K562 (cell line): Measurements from ENCODE around the gene ANKRD13B. TPM values are rescaled to one million over a fixed set of nuclear protein-coding genes. Genes with fewer than 3 reads are reported as not detected.

Experiments
- CREB3L1 ChIP-seq: fragments of 450-650 bp; IDR thresholded peaks from 2 replicates; pipeline ENCODE4 v1.6.1; 2014; ENCODE audit warnings: low read depth, mild to moderate bottlenecking, moderate library complexity, borderline replicate concordance
- CREBBP ChIP-seq: IDR thresholded peaks from one replicate; pipeline ENCODE4 v1.6.1; 2012; ENCODE audit warnings: low read depth, mild to moderate bottlenecking, control low read depth, inconsistent platforms, low read length
- EZH2 ChIP-seq: IDR thresholded peaks from 2 replicates; pipeline ENCODE4 v1.6.1; 2012; ENCODE audit warnings: low read depth, mild to moderate bottlenecking, inconsistent platforms, low read length, borderline replicate concordance
- FUS ChIP-seq: fragments of 200-400 bp; formaldehyde crosslinking; optimal IDR thresholded peaks from 2 replicates; pipeline ENCODE3; 2017; ENCODE audit warnings: low read depth, low read length
- HDAC3 ChIP-seq: fragments of 450-650 bp; IDR thresholded peaks from 2 replicates; pipeline ENCODE4 v1.6.1; 2018; ENCODE audit warnings: borderline replicate concordance, mild to moderate bottlenecking, moderate library complexity; ENCODE audit not compliant: partially characterized antibody
- KLF1 ChIP-seq: fragments of 450-650 bp; IDR thresholded peaks from 2 replicates; pipeline ENCODE4 v1.6.1; 2016; ENCODE audit warnings: missing genetic modification characterization, missing compliant biosample characterization
- MEIS2 ChIP-seq: fragments of 450-650 bp; IDR thresholded peaks from 2 replicates; pipeline ENCODE4 v1.6.1; 2014; ENCODE audit warnings: mild to moderate bottlenecking; ENCODE audit not compliant: partially characterized antibody
- NR2F6 ChIP-seq: fragments of 450-650 bp; formaldehyde crosslinking; IDR thresholded peaks from 2 replicates; pipeline ENCODE4 v1.4.0; 2020; ENCODE audit warnings: mild to moderate bottlenecking
- POLR3A ChIP-seq: IDR thresholded peaks from 2 replicates; pipeline ENCODE4 v1.6.1; 2011; ENCODE audit warnings: borderline replicate concordance, mild to moderate bottlenecking, moderate library complexity; ENCODE audit not compliant: insufficient read length, insufficient read depth; ENCODE audit errors: extremely low read depth
- POU5F1 ChIP-seq: fragments of 150-350 bp; IDR thresholded peaks from 2 replicates; pipeline ENCODE4 v1.6.1; 2014; ENCODE audit warnings: borderline replicate concordance, low read length, low read depth, mild to moderate bottlenecking; ENCODE audit not compliant: partially characterized antibody
- STAG1 ChIP-seq: sonication (generic); formaldehyde crosslinking; IDR thresholded peaks from 2 replicates; pipeline ENCODE4 v1.5.0; 2020; ENCODE audit warnings: missing genetic modification reagents, borderline replicate concordance
- TOE1 ChIP-seq, 2 experiments: fragments of 450-650 bp in 1 of 2; sonication (generic) in 1 of 2; formaldehyde crosslinking in 1 of 2; IDR thresholded peaks; 2 replicates each; pipeline versions ENCODE4 v1.7.1 to v1.8.0; 2016 to 2022; ENCODE audit warnings: borderline replicate concordance in 2 of 2, mild to moderate bottlenecking in 2 of 2, antibody characterized with exemption in 1 of 2, inconsistent platforms in 1 of 2, low read depth in 1 of 2, missing genetic modification reagents in 1 of 2, moderate library complexity in 1 of 2
- XRCC3 ChIP-seq: fragments of 450-650 bp; IDR thresholded peaks from 2 replicates; pipeline ENCODE4 v1.6.1; 2017; ENCODE audit warnings: mild to moderate bottlenecking, moderate library complexity
- ZBTB1 ChIP-seq: sonication (generic); formaldehyde crosslinking; IDR thresholded peaks from 2 replicates; pipeline ENCODE4 v1.8.1; 2023; ENCODE audit warnings: missing genetic modification reagents, low read depth, mild to moderate bottlenecking, borderline replicate concordance
- ZNF224 ChIP-seq: sonication (generic); formaldehyde crosslinking; IDR thresholded peaks from 2 replicates; pipeline ENCODE4 v1.8.0; 2022; ENCODE audit warnings: mild to moderate bottlenecking, missing genetic modification reagents
- ZNF57 ChIP-seq: fragments of 450-650 bp; formaldehyde crosslinking; IDR thresholded peaks from 2 replicates; pipeline ENCODE4 v1.4.0; 2020; ENCODE audit warnings: mild to moderate bottlenecking, moderate library complexity
- polyA plus RNA-seq, 8 experiments: library from polyadenylated mRNA; depleted of rRNA in 4 of 8; stranded (reverse) in 5 of 8; unstranded in 3 of 8; fragments of >200 nt; fragmentation: Nextera tagmentation in 2 of 8; fragmentation: Illumina TruSeq in 1 of 8; extraction: Ambion mirVana in 2 of 8; extraction: Trizol in 1 of 8; gene quantifications; 2 replicates each; pipeline versions ENCODE4 v1.2.1 to v1.2.3, GENCODE V29; 2011 to 2014; ENCODE audit warnings: inconsistent platforms in 1 of 8, missing spikeins in 1 of 8
- total RNA-seq, 7 experiments: library from RNA; depleted of rRNA in 6 of 7; stranded (reverse); fragments of >200 nt in 6 of 7; fragmentation: Illumina TruSeq in 2 of 7; extraction: Trizol in 2 of 7; gene quantifications; 2 replicates each; pipeline versions ENCODE4 v1.2.1 to v1.2.3, GENCODE V29; 2011 to 2021; ENCODE audit warnings: low replicate concordance in 1 of 7
- TF ChIP-seq, protein P1 (sequence below): fragments of 450-650 bp; formaldehyde crosslinking; IDR thresholded peaks from 2 replicates; pipeline ENCODE4 v1.4.0; 2020; ENCODE audit warnings: mild to moderate bottlenecking, mixed read lengths
- TF ChIP-seq, protein P2 (sequence below): sonication (generic); formaldehyde crosslinking; IDR thresholded peaks from 2 replicates; pipeline ENCODE4 v1.8.0; 2022; ENCODE audit warnings: mild to moderate bottlenecking, missing genetic modification reagents
- TF ChIP-seq, protein P3 (sequence below): fragments of 250-450 bp; sonication (Bioruptor Pico); IDR thresholded peaks from 2 replicates; pipeline ENCODE4 v1.5.0; 2020; ENCODE audit warnings: mild to moderate bottlenecking

The ANKRD13B gene
- total and polyA plus RNA-seq, 9 of the 15 experiments (the other 6 are each of a cell fraction or from before 2014, with no cell fraction given), result 0.15 to 28.1 (median 4.6) TPM

GRCh38 chr17:29579866-29580771, 12.8 kb upstream of the ANKRD13B start (continued):
- peak; percentile 65; the same call in 1 of the 2 replicates for TF ChIP-seq STAG1 (CRISPR knock-in tag)
- TF ChIP-seq, protein P1, sequence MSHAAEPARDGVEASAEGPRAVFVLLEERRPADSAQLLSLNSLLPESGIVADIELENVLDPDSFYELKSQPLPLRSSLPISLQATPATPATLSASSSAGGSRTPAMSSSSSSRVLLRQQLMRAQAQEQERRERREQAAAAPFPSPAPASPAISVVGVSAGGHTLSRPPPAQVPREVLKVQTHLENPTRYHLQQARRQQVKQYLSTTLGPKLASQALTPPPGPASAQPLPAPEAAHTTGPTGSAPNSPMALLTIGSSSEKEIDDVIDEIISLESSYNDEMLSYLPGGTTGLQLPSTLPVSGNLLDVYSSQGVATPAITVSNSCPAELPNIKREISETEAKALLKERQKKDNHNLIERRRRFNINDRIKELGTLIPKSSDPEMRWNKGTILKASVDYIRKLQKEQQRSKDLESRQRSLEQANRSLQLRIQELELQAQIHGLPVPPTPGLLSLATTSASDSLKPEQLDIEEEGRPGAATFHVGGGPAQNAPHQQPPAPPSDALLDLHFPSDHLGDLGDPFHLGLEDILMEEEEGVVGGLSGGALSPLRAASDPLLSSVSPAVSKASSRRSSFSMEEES (CRISPR knock-in tag), result no peak
- TF ChIP-seq, protein P2, sequence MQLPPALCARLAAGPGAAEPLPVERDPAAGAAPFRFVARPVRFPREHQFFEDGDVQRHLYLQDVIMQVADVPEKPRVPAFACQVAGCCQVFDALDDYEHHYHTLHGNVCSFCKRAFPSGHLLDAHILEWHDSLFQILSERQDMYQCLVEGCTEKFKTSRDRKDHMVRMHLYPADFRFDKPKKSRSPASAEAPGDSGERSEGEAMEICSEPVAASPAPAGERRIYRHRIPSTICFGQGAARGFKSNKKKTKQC (CRISPR knock-in tag), result no peak
- no peak for TF ChIP-seq NR2F6
- no peak for TF ChIP-seq TOE1 (IDR thresholded peaks at IDR 0.05; ENCODE audit: borderline replicate concordance)
- TF ChIP-seq TOE1 (CRISPR knock-in tag; IDR thresholded peaks at IDR 0.05; ENCODE audit: borderline replicate concordance, low read depth), result no peak
- TF ChIP-seq ZNF57 (CRISPR knock-in tag), result no peak
- TF ChIP-seq, protein P3, sequence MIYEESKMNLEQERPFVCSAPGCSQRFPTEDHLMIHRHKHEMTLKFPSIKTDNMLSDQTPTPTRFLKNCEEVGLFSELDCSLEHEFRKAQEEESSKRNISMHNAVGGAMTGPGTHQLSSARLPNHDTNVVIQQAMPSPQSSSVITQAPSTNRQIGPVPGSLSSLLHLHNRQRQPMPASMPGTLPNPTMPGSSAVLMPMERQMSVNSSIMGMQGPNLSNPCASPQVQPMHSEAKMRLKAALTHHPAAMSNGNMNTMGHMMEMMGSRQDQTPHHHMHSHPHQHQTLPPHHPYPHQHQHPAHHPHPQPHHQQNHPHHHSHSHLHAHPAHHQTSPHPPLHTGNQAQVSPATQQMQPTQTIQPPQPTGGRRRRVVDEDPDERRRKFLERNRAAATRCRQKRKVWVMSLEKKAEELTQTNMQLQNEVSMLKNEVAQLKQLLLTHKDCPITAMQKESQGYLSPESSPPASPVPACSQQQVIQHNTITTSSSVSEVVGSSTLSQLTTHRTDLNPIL (CRISPR knock-in tag), result no peak
- TF ChIP-seq CREB3L1, result no peak
- peak; percentile 57 for TF ChIP-seq MEIS2
- no peak for TF ChIP-seq FUS
- TF ChIP-seq XRCC3, result no peak
- TF ChIP-seq HDAC3, result no peak
- no peak for TF ChIP-seq POU5F1
- no peak for TF ChIP-seq KLF1 (tag)
- no peak for TF ChIP-seq EZH2
- TF ChIP-seq POLR3A, result no peak
- TF ChIP-seq ZNF224 (CRISPR knock-in tag), result no peak
- TF ChIP-seq ZBTB1 (CRISPR knock-in tag), result no peak
- TF ChIP-seq CREBBP, result no peak
